ENCODE data around the gene LATS2. TPM values are rescaled to one million over a fixed set of nuclear protein-coding genes. Genes with fewer than 3 reads are reported as not detected.
"Not testable (repeated sequence)": the region's sequence is repeated elsewhere in the genome, so short reads cannot be mapped to it uniquely, and the experiment has no call there.

LATS2 gene
- total RNA-seq, 4 donors from 2014 or later: 8.5 to 32.5 (median 12.6) TPM

GRCh38 chr13:21050288-21051197 is 10.8 kb downstream of the LATS2 start:
- DNase-seq: no peak
- peaks cover 0 to 7% of the 10 kb centered on the region in 2 donors for H3K4me1 ChIP-seq
- no peak overlapping the region for H3K27ac ChIP-seq
- H3K27me3 ChIP-seq: no peaks in the 10 kb centered on the region
- no peak for TF ChIP-seq CTCF (IDR thresholded peaks at IDR 0.05)
- TF ChIP-seq POLR2A (IDR thresholded peaks at IDR 0.05): no peak
- H3K4me3 ChIP-seq: no peak overlapping the region
- no peaks in the 10 kb centered on the region for H3K9me3 ChIP-seq
- intact Hi-C loops (cut with DNase I; ENCODE audit: low total_unique reads): no loop called here
- no peaks in the 10 kb centered on the region for H3K36me3 ChIP-seq

DNA sequence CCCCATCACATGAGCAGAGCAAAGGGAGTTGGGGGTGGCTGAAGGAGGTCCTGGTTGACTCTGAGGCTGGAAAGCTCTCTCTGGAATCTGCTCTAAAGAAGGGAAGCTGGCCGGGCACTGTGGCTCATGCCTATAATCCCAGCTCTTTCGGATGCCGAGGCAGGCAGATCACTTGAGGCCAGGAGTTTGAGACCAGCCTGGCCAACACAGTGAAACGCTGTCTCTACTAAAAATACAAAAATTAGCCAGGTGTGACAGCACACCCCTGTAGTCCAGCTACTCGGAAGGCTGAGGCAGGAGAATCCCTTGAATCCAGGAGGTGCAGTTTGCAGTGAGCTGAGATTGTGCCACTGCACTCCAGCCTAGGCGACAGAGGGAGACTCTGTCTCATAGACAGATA is 11.7 kb downstream of the LATS2 start:
- H3K4me3 ChIP-seq; H3K27ac ChIP-seq; H3K36me3 ChIP-seq; intact Hi-C loops (cut with DNase I; ENCODE audit: low total_unique reads); DNase-seq; H3K9me3 ChIP-seq; H3K27me3 ChIP-seq; H3K4me1 ChIP-seq: not testable (repeated sequence)

- Histone ChIP-seq H3K27me3 (no peaks in the 10 kb centered on the region), H3K27ac (no peak overlapping the region), H3K4me3 (no peak overlapping the region), H3K4me1 (peaks cover 6 to 7% of the 10 kb centered on the region in 2 donors), H3K36me3 (no peaks in the 10 kb centered on the region), H3K9me3 (no peaks in the 10 kb centered on the region)
- DNase-seq: no peak
- no peak for TF ChIP-seq POLR2A (IDR thresholded peaks at IDR 0.05)
- no peak for TF ChIP-seq CTCF (IDR thresholded peaks at IDR 0.05)
- intact Hi-C loops (cut with DNase I; ENCODE audit: low total_unique reads): no loop called here
These were observed 12.3 kb downstream of the LATS2 start for GRCh38 chr13:21048901-21049698.

DNA sequence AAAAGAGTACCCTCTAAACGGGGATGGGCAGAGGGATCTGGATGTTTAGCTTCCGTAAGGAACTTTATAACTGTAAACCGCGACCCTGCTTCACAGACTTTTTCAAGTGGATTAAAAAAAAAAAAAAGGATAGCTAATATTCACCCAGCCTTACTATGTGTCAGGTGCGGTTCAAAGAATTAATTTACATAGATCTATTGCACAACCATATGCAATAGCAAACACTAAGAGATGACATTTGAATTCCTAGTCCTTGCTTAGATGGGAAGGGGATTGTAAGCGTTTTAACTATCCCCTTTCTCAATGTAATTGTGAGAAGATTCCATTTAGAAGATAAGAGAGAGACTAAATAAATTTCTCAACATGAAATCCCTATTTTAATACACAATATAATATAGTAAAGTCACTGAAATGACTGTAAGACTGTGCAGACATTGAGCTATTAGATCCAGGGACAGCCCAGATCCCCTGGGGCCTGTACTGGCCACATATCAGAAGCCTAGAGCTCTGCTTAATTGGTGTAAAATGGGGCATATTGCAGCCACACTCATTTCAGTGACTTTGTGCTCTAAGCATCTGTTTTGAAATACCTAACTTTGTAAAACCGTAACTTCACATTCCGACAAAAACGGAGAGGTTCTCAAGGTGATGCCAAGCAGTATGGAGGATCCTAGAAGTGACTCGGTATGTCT is 13.6 kb downstream of the LATS2 start:
- H3K4me1 ChIP-seq: peaks cover 7 to 8% of the 10 kb centered on the region in 2 donors
- no peaks in the 10 kb centered on the region for H3K9me3 ChIP-seq
- no peak for DNase-seq
- H3K27me3 ChIP-seq: no peaks in the 10 kb centered on the region
- TF ChIP-seq POLR2A (IDR thresholded peaks at IDR 0.05) (no peak), CTCF (IDR thresholded peaks at IDR 0.05) (no peak)
- H3K27ac ChIP-seq: peak overlapping the region in 1 of 2 donors; percentile 80
- intact Hi-C loops (cut with DNase I; ENCODE audit: low total_unique reads): no loop called here
- no peaks in the 10 kb centered on the region for H3K36me3 ChIP-seq
- no peak overlapping the region for H3K4me3 ChIP-seq

- no peaks in the 10 kb centered on the region for H3K27me3 ChIP-seq
- TF ChIP-seq POLR2A (IDR thresholded peaks at IDR 0.05) (no peak), CTCF (IDR thresholded peaks at IDR 0.05) (no peak)
- intact Hi-C loops (cut with DNase I; ENCODE audit: low total_unique reads): no loop called here
- peaks cover 8 to 10% of the 10 kb centered on the region in 2 donors for H3K4me1 ChIP-seq
- no peaks in the 10 kb centered on the region for H3K36me3 ChIP-seq
- no peak for DNase-seq
- H3K27ac ChIP-seq: peak overlapping the region; percentile 8 to 80
- H3K4me3 ChIP-seq: no peak overlapping the region
- H3K9me3 ChIP-seq: no peaks in the 10 kb centered on the region
These were observed 14.3 kb downstream of the LATS2 start for GRCh38 chr13:21047087-21047486.

All from uterus (tissue), 4 donors.